GM18868 (cell line): Measurements from ENCODE around the gene PKP1.

Experiments used
- ATAC-seq: cut with Tn5 transposase; IDR thresholded peaks from one replicate; pipeline ENCODE4 v1.9.1; 2021; ENCODE audit warnings: mild to moderate bottlenecking, moderate library complexity; ENCODE audit not compliant: unreplicated experiment

The PKP1 gene

DNA sequence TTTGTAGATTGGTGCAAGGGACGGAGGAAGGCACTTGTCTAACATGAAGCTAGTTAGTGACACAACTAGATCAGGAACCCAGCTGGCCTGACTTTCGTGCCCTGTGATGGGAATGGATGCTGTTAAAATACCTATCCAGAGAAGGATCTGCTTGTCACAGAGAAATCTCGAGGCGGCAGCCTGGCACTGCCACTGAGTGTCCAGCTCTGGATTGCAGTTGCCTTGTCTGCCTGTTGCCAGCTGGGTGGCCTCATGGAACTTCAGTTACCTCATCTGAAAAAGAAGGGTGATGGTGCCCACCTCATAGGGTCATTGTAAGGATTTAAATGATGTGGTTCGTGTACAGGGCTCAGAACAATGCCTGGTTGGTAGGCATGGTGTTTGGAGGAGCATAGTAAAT is 2.4 kb upstream of the PKP1 start:
- ATAC-seq = no peak

DNA sequence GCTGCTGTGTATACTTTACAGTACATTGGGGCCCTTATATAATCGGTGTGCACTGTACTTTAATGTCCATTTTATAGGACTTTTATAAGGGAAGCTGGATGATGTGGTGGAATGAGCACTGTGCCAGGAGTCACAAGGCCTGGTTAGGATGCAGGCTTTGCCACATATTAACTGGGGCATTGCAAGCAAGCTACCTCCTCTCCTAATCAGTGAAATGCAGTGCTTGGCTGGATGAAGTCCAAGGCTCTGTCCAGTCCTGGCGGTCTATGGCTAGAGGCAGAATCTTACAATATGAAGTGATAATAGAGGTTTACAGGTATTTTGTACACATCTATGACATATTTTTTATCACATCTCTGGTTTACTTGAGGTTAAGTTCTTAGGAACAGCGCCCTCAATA is 1.7 kb upstream of the PKP1 start:
- ATAC-seq = no peak

DNA sequence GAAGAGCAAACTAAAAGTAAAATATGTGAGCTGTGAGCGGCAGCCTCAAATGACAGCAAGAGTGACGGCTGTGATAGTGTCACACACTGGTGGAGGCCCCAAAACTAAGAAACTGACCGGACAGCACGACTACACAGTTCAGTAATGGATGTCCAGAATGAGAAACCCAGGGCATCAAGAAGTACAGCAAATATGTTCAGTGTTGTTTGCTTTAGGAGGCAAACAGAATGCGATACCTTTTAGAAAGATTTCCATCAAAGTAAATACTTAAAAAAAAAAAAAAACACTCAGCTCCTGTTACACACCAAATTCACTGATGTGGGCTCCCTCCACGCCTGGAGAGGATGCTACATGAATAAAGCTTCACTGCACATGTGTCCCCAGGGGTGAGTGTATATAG is 1.1 kb upstream of the PKP1 start:
- ATAC-seq = no peak

DNA sequence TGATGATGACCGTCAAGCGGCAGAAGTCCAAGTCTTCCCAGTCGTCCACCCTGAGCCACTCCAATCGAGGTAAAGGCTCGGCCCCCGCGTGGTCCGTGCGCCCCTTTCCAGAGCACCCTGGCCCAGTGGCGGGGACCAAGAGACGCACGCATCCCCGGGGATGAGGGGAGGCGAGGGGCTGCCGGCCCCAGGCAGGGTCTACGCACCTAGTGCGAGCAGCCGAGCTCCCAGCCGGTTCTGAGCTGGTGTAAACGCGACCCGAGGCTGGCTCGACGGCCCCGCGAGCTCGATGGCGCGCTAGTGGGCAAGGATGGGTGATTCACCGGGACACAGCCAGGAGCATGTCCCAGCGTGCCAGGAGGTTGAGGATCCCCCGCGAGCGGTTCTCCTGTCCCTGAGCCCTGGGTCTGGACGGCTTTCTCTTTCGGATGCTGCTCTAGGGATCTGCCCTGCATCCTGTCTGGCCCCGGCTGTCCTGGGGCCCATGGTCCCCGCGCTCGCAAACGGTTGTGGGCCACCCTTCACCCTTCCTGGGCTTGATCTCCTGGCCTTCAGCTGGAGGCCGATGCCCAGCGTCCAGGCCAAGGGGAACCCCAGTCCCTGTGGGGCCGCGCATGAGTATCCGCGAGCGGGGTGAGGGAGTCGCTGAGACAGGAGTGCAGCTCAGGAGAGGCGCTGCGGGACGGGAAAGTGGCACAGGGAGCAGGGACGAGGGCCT is 689 bp downstream of the PKP1 start:
- no peak for ATAC-seq

DNA sequence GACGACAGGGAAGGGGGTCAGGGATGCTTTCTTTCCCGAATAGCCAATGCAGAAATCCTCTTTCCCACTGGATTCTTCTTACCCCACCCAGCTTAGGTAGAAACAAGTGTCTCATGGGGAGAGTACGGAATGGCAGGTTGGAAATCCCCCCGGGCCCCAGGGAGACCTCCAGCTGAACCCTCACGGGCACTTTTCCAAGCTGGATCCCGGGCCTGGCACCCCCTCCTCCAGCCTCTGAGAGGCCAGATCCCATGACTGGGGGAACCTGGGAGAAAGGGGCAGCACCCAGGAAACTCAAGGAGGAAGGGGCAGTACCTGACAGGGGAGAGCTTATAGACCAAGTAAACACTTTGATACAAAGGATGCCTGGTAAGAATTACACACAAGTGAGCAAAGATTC is 1.3 kb downstream of the PKP1 start:
- ATAC-seq = no peak

DNA sequence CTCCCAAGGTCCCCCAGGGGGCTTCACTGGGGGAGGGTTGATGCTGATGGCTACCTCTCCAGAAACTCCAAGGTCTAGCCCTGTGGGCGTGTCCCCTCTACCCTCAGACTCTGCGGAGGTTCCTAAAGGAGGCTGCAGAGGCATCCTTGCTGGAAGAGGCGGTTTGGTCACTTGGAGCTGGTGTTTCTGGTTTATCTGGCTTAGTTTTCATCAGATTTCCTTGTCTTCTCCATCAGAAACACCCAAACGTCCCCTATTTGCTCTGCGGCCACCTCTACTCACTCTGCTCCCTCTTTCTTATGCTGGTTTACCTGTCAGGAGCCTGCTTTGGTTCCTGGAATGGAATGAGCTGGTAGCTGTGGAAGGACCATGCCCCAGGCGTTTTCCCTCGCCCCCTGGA is 2.5 kb downstream of the PKP1 start:
- no peak for ATAC-seq

DNA sequence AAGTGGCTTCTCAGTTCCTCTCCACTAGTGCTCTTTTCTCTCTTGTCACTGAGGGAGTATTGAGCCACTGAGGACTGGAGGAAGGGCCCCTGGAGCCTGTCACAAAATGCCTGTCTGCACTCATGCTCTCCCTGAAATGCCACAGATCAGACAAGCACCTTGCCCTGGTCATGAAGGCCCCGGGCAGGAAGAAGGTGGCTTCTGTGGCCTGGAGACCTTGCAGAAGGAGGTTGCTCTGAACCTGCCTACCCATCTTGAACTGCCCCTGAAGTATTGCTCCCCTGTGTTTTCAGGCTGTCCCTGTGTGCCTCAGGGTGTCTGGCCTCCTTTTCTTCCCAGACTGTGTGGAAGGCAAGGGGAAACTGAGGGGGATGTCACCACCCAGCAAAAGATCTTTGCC is 3.1 kb downstream of the PKP1 start:
- no peak for ATAC-seq

DNA sequence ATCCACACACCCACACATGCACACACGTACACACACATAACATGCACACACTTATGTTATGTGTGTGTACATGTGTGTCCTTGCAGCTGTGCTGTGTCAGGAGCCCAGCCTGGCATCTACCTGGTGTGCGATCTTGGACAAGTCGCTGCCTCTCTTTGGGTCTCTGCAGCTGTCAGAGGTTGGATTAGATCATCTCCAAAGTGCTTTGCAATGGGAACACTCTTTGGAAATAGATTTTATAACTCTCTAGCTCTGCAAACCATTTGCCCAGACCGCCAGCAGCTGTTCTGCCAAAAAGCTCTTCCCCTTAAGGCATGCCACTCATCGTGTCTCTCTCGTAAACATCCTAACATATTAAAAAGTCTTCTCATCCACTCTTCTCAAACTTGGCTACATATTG is 4.7 kb downstream of the PKP1 start:
- ATAC-seq = no peak

DNA sequence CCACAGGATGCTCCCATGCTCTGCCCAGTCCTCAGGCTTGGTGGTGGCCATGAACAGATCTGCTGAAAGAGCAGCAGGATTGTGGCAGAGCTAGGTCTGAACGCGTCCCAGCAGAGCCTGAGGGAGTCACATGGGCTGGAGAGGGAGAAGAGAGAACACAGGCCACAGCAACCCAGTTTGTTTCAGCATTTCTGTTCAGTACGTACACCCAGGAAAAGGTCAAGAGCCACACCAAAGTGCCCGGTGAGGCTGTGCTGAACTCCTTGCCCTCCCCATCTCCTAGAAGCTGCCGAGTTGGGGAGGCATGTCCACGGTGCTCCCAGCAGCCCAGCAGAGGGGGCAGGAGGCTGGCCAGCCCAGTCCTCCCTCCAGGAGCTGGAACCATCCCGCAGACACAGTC is 5.5 kb downstream of the PKP1 start:
- ATAC-seq = no peak

DNA sequence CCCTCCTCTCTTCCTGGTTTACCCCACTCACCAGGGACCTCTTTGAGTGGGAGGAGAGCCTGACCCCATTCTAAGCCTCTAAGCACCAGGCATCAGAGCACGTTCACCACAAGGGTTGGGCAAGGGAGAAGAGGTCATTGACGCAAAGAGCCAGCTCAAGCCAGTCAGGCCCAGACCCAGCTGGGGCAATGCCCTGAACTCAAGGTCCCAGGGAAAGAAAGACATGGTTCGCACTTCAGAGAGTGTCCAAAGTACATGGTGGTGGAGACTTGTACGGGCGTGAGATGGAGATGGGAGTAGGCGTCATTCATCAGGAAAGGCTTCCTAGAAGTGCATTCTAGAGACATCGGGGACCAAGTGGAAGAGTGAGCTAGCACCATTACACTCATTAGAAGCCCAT is 7.2 kb downstream of the PKP1 start:
- ATAC-seq = no peak

DNA sequence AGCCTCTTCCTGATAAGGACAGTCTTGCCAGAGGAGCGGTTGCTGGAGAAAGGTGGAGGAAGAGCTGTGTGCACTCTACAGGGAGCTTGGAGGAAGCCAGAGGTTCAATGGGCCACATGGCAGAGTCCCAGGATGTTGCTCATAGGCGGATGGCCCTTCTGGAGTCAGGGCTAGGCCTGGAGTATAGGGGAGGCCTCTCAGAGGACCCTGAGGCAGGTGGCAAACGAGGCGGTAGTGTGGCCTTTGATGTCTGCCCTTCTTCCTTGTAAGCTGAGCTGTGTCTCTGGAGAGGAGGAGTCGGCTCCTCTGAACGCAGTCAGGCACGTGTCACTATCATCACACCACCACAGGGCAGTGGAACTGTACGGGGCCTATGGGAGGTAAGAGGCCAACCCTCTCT is 8.6 kb downstream of the PKP1 start:
- ATAC-seq = no peak

DNA sequence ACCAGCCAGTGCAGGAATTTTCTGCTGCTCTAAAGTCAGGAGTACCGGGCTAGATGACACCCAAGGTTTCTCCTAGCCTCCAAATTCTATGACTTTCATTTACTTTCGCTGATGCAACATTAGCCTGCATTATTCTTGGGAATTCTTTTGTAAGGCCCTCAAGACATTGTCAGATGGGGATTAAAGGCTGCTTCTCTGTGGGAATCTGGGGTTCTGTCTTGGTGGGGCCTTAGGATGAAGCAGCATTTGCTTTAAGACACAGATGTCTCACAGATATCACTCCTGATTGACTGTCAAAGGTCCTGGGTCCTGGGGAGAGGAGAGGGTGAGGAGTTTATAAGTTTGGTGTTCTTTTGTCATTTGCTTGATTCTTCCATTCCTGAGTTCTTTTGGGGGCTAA is 11.6 kb downstream of the PKP1 start:
- ATAC-seq = no peak

DNA sequence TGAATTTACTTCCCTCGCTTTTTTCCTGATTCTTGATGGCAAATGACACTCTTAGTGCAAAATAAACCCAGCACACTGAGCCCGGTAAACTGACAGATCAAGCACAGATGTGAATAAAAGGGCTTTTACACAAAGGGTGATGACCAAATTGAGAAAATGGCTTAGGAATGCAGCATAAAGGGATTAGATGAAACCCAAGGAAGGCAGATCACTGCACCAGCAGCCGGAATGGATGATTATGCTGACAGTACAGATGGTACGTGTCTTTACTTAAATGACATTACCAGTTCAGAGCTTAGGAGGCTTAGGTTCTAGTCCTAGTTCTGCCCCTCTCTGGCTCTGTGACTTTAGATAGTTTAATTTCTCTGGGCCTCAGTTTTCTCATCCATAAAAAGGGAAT is 12.0 kb downstream of the PKP1 start:
- no peak for ATAC-seq

DNA sequence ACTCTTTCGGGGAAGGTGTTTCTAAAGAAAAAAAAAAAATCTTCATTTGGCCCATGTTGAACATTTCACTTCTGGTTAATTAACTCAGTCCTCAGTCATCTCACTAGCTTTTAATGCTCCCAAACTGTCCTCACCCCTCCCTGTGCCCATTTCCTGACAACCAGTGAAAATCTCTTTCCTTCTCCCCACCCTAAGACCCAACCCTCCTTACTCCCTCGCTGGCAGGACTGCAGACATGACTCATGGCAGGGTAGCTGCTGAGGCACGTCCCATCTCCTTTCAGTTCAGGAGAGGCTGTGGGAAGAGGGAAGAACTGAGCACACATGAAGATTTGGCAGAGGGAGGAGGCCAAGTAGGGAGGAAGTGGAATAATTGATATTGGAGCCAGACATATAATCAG is 12.6 kb downstream of the PKP1 start:
- no peak for ATAC-seq

DNA sequence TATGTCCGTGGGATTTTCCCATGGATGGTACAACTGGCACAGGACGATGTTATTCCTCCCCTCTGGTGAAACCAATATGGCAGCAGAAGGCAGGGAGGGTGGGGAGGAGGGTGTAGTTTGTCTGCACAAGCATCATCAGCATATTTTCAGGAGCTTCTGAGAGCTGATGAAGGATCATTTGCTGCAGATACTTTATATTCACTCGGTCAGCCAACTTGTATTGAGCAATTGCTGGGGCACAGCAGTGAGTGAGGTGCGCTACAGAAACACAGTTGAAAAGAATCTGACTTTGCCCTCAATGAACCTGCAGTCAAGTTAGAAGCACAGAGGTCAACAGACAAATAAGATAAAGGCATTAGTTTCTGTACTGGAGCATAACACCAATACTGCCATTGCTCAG is 13.0 kb downstream of the PKP1 start:
- no peak for ATAC-seq

DNA sequence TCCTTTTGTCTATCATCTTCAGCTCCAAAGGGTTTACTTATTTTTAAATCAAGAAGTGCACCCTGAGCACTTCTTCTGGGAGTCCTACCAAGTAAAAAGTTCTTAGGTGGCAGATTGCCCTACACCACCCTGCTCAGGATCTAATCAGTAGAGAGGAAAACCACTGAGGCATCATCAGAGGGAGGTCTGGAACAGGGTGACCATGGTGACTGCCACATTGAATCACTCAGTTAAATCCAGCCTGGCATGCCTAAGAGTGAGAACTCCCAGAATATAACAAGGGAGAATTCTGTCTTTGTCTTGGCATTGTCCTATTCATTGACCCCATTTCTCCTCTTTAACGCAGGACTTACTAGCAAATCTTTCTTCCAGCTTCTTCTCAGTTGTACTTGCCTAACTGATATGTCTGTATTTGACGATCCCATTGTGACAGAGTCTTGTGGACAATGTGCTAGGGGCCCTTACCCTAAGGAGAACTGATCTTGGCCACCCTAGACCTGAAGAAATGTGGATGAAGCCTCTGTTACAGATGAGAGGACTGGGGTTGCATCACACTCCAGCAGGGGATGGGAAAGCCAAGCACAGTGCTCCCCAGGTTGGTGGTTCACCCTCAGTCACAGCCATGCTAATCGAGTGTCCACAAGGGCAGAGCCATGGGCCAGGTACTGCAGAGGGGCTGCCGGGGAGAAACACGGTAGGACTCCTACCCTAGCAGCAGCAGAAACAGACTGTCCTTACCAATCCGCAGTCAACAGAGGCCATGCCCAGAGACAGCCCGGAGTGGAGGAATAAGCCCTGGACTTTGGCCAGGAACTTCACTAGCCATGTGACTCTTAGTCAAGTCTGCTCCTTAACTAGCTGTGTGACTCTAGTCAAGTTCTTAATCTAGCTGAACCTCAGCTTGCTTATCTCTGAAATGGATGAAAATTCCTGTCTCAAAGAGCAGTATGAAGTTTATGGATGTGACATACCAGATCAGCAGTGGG is 15.4 kb downstream of the PKP1 start:
- no peak for ATAC-seq

DNA sequence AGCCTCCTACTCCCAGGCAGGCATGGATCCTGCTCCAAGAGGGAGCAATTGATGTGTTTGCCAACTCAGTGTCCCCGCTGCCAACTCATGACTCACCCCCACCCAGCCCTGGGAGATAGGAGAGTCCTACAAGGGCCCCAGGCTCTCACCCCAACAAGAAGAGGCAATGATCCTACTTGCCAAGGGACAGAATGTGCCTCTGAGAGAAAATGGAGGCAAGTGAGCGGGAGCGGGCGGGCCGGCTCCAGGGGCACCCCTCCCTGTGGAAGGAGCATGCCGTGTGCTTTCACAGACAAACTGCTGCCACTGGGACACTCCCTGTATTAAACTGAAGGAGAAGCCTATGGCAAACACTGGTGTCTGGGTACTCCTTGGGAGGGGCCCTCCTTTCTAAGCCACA is 16.7 kb downstream of the PKP1 start:
- no peak for ATAC-seq

DNA sequence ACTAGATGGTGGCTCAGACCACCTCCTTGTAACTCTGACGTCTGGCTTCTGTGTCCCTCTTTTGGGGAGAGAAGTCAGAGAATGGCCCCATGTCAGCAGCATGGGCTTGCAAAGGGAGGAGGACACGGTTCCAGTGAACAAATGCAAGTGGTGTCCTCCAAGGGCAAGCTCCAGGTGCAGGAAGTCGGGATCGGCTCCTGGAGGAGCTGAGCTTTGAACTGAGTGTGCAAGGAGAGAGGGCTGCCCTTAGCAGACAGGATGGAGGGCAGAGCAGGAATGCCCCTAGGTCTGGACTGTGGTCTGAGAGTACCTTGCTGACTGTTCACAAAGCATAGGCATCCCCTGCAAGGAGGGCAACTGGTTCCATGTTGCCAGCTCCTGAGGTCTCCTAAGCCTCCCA is 17.3 kb downstream of the PKP1 start:
- no peak for ATAC-seq

DNA sequence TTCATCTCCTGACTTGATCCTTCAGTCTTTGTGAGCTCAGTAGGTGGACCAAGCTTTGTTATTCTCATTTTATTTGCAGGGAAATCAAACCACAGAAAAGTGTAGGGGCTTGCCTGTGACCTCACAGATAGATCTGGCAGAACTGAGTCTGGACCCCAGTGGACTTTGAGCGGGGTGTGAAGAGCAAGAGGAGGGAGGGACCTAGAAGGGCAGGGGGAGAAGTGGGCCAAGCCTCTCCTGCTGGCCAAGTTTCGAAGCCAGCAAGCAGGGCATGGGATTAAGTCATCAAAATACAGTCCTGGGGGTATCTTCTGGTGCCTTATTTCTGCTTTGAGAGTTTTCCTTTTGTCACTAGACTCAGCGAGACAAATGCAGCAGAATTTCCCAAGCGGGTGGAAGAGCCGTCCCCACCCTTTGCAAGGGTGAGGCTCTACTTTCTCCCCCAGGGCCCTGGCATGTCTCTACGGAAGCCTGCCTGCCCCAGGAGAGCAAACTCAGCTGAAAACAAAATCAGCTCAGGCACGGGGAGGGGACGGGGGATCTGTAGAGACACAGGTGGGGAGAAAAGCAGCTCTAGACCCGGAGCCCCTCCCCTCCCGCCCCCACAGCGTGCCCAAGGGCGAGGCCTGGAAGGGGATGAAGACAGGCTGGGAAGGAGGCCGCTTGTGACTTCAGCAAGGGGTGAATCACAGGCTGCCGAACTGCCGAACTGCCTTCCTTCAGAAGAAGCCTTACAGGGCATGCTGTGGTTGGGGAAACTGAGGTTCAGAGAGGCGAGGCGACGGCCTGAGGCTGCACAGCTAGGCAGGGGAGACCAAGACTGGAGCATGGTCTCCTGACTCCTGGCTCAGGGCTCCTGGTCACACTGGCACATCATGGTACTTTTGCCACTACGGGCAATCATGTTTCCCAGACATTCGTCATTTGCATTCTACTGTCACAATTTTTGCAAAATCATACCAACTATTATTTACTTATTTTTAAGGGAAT is 19.2 kb downstream of the PKP1 start:
- no peak for ATAC-seq

DNA sequence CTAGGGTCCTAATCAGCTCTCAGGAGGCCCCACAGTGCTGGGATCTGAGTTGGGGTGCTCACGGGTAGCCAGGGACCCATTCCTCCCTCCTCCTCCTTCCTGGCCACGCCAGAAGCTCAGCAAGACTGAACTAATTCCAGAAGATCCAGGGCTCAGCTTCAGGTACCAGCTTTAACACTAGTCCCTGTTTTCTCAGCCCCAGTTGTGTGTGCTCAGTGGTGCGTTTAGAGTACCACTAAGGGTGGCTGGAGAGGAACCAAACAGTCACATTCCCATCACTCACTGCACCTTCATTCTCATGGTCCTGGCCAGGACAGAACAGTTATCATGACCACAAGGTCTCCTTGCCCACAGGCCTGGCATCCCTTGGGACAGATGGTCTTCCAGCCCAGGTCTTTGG is 20.8 kb downstream of the PKP1 start:
- ATAC-seq = no peak

DNA sequence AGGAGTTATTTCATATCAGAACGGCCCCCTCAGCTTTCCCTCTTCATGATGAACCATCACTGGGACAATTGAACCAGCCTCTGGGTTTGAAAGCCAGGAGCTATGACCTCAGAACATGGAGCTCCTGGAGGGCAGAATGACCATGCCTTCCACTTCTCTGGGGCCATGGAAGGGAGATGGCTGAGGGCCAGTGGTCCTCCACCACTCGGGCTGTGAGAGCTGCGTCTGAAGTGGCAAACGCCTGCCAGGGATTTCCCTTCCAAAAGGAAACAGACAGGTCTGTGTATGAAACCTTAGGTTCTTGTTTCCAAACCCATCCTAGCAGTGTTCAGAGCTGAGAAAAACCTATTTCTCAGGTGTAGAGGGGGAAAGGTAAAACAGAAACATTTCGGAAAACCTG is 22.5 kb downstream of the PKP1 start:
- no peak for ATAC-seq
